Esophagus squamous epithelium (tissue), 5 donors: ENCODE results near the gene CEP112. TPM values are rescaled to one million over a fixed set of nuclear protein-coding genes. Genes with fewer than 3 reads are reported as not detected.

Source experiments
- DNase-seq: peaks from one replicate; lab custom pipeline; 2025; lab: John Stamatoyannopoulos, UW
- H3K27ac ChIP-seq, 4 donors: fragments of 200-600 bp; sonication (generic); one replicate each; pipeline ENCODE4 v1.5.1; 2016 to 2019; ENCODE audit warnings: mild to moderate bottlenecking in 1 of 4
- H3K27me3 ChIP-seq, 4 donors: fragments of 200-600 bp; sonication (generic); 1 replicate in 3 of 4; 2 replicates in 1 of 4; pipeline versions ENCODE4 v1.5.1 to v1.6.0; 2017 to 2021; ENCODE audit warnings: antibody characterized with exemption in 1 of 4
- H3K36me3 ChIP-seq, 3 donors: fragments of 200-600 bp; sonication (generic); one replicate each; pipeline ENCODE4 v1.5.1; 2016 to 2019
- H3K4me1 ChIP-seq, 3 donors: fragments of 200-600 bp; sonication (generic); one replicate each; pipeline ENCODE4 v1.5.1; 2017 to 2019
- H3K4me3 ChIP-seq, 4 donors: fragments of 200-600 bp; sonication (generic); 1 replicate in 3 of 4; 2 replicates in 1 of 4; pipeline ENCODE4 v1.5.1; 2016 to 2019; ENCODE audit warnings: mild to moderate bottlenecking in 2 of 4, moderate library complexity in 1 of 4
- H3K9me3 ChIP-seq, 3 donors: fragments of 200-600 bp; sonication (generic); one replicate each; pipeline ENCODE4 v1.5.1; 2016 to 2019
- POLR2A ChIP-seq, 4 donors: fragments of 450-650 bp; IDR thresholded peaks; one replicate each; pipeline ENCODE4 v1.6.1; 2017; ENCODE audit warnings: antibody characterized with exemption in 4 of 4, mild to moderate bottlenecking in 4 of 4, moderate library complexity in 3 of 4
- WGBS, 2 donors: methylation state at CpG; one replicate each; pipeline ENCODE4 v1.1.5; 2018; 5-methylcytosine and 5-hydroxymethylcytosine counted together
- intact Hi-C: fragments of 100-400 bp; cut with DNase I; formaldehyde crosslinking; loops from one replicate; pipeline ENCODE4 v1.15.0; 2022
- total RNA-seq, 4 donors: library from RNA; depleted of rRNA; stranded (reverse); fragments of >200 nt; gene quantifications; one replicate each; pipeline ENCODE4 v1.1.0, GENCODE V29; 2016
- TF ChIP-seq, protein P1 (sequence below), 6 experiments: fragments of 450-650 bp in 4 of 6; fragments of 200-600 bp in 2 of 6; sonication (generic) in 2 of 6; IDR thresholded peaks; one replicate each; pipeline ENCODE4 v1.5.1; 2016 to 2019; ENCODE audit warnings: antibody characterized with exemption in 6 of 6, mild to moderate bottlenecking in 4 of 6, moderate library complexity in 4 of 6
- donor health status: DM: yes; HTN: yes; CAD: no.

The CEP112 gene
- total RNA-seq, 4 donors from 2014 or later: 2.5 to 10.9 (median 6.4) TPM

DNA sequence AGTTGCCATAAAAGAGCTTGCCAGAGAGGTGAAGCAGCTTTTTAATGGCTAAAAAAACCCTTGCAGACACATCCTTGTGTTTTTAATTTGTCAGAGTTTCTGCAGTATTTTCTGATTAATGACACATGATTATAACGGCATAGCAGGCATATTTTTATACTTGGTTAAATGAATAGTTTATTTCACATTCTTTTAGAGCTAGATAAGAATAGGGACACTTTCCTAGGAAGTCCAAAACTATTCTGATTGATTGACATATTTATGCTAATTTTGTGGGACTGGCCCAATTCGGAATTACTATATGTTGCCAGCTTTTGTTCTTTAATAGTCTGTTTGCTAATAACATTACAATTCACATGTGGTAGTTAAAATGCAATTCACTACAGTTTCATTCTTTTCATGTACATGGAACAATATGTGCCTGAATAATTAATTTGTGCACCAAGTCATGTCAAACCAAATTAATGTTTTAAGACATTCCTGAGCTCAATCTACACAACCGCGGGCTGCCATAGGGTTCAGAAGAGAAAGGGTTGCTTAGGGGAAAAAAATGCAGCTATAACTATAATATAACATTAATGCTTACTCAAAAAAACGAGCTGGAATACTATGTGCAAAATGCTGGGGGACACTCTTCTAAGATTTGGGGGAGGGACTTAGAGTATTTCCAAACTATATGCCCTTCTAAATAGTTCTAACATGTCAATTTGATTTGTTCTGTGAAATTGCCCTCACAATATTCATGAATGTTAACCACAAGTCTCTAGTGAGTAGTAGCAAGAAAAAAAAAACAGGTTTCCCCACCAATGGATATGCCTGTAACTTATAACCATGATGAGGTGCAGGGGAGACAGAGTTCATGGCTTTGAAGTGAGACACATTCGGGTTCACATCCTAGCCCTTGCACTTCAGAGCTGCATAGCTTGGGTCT is 305.4 kb downstream of the CEP112 start:
- DNase-seq: no peak
- no peak for TF ChIP-seq POLR2A (IDR thresholded peaks at IDR 0.05)
- TF ChIP-seq, protein P1, sequence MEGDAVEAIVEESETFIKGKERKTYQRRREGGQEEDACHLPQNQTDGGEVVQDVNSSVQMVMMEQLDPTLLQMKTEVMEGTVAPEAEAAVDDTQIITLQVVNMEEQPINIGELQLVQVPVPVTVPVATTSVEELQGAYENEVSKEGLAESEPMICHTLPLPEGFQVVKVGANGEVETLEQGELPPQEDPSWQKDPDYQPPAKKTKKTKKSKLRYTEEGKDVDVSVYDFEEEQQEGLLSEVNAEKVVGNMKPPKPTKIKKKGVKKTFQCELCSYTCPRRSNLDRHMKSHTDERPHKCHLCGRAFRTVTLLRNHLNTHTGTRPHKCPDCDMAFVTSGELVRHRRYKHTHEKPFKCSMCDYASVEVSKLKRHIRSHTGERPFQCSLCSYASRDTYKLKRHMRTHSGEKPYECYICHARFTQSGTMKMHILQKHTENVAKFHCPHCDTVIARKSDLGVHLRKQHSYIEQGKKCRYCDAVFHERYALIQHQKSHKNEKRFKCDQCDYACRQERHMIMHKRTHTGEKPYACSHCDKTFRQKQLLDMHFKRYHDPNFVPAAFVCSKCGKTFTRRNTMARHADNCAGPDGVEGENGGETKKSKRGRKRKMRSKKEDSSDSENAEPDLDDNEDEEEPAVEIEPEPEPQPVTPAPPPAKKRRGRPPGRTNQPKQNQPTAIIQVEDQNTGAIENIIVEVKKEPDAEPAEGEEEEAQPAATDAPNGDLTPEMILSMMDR (IDR thresholded peaks at IDR 0.05): no peak
- peaks cover 0 to 12% (median 9%) of the 10 kb centered on the region in 3 donors for H3K4me1 ChIP-seq
- H3K36me3 ChIP-seq: no peaks in the 10 kb centered on the region
- no peaks in the 10 kb centered on the region for H3K27me3 ChIP-seq
- H3K4me3 ChIP-seq: no peak overlapping the region
- no peak overlapping the region for H3K27ac ChIP-seq
- H3K9me3 ChIP-seq: no peaks in the 10 kb centered on the region
- 48 to 51% methylated on average over 6 of the region's 6 CpGs for WGBS, 2 donors
- intact Hi-C loops: no loop called here

DNA sequence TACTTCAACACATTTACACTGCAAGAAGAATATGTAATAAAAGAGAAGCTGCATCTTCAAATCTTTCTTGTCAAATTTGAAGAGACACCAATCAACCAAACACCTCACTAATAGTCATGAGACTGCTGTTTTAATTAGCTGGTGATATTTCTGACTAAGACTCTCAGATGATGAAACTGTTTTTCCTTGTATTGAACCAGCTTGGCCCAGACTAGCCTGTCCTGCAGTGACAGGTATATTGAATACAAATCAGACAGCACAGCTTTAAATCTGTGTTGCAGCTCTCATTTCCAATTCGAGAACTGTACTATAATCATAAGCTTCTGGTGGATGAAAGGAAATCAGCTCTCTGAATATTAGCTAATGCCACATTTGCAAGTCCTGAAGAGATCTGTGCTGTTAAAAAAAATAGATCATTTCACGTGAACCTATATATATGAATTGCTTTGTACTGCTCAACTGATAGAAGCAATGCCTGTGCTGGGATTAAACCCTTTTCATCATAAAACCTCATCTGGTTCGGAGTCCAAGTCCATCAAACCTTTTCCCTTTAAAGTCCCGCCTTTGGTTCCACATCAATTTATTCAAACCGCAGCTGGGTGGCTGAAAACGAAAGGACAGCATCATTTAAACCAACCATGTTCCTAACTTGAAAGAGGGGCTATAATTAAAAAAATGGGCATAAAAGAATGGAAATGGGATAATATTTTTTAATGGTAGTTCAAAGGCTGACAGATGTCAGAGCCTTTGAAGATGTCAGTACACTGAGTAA is 306.2 kb downstream of the CEP112 start:
- Histone ChIP-seq H3K9me3 (no peaks in the 10 kb centered on the region), H3K27ac (no peak overlapping the region), H3K4me3 (peak overlapping the region in 1 of 4 donors; percentile 24), H3K4me1 (peaks cover 0 to 12% (median 9%) of the 10 kb centered on the region in 3 donors), H3K36me3 (no peaks in the 10 kb centered on the region), H3K27me3 (no peaks in the 10 kb centered on the region)
- no peak for TF ChIP-seq POLR2A (IDR thresholded peaks at IDR 0.05)
- TF ChIP-seq, protein P1 (IDR thresholded peaks at IDR 0.05): no peak
- no peak for DNase-seq
- 32 to 41% methylated on average over 6 of the region's 6 CpGs for WGBS, 2 donors
- intact Hi-C loops: no loop called here

DNA sequence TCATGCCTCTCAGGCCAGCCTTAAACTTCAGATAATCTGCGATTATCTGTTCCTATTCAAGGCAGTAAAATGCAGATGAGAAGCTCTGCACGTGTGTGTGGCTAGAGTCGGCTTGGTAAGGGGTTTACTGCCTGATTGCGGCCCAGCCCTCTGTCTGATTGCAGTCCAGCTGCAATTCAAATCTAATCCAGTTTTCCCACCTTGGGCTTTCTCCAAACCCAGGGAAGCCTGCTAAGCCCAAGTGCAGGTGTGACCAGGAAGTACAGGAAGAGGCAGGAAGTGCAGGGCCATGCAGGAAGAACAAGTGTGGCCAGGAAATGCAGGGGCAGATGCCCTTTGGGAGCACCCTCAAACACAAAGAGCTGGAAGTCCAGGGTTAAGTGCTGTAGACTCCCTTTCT is 314.9 kb downstream of the CEP112 start:
- Histone ChIP-seq H3K4me3 (no peak overlapping the region), H3K27ac (no peak overlapping the region), H3K9me3 (peaks cover 0 to 10% (median 8%) of the 10 kb centered on the region in 3 donors), H3K36me3 (no peaks in the 10 kb centered on the region), H3K27me3 (no peaks in the 10 kb centered on the region), H3K4me1 (no peaks in the 10 kb centered on the region)
- WGBS, 2 donors: 82 to 85% methylated on average over 3 to 4 of the region's 4 CpGs
- no peak for TF ChIP-seq POLR2A (IDR thresholded peaks at IDR 0.05)
- TF ChIP-seq, protein P1 (IDR thresholded peaks at IDR 0.05): no peak
- intact Hi-C loops: no loop called here
- DNase-seq: no peak

DNA sequence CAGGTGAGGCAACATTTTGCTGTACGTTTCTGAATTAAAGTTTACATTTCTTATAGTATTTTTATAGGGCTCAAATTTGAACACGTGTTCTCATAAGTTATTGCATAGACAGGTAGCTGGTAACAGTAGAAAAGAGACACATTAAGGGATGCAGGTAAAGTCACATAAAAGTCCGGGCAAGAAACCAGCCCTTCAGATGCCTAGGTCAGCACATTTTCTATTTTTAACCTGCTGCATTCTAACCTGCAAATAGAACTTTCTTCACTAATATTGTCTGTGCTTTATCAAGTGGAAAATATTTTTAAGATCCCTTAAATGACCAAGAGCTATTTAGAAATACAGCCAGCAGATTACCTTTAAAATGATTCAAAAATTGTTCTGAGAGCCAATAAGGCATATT is 323.1 kb downstream of the CEP112 start:
- no peaks in the 10 kb centered on the region for H3K4me1 ChIP-seq
- no peaks in the 10 kb centered on the region for H3K36me3 ChIP-seq
- DNase-seq: no peak
- H3K4me3 ChIP-seq: no peak overlapping the region
- TF ChIP-seq, protein P1 (IDR thresholded peaks at IDR 0.05): no peak
- no peak for TF ChIP-seq POLR2A (IDR thresholded peaks at IDR 0.05)
- WGBS, 2 donors: 60 to 62% methylated on average over 3 of the region's 3 CpGs
- H3K27me3 ChIP-seq: no peaks in the 10 kb centered on the region
- no peaks in the 10 kb centered on the region for H3K9me3 ChIP-seq
- H3K27ac ChIP-seq: no peak overlapping the region
- intact Hi-C loops: no loop called here

DNA sequence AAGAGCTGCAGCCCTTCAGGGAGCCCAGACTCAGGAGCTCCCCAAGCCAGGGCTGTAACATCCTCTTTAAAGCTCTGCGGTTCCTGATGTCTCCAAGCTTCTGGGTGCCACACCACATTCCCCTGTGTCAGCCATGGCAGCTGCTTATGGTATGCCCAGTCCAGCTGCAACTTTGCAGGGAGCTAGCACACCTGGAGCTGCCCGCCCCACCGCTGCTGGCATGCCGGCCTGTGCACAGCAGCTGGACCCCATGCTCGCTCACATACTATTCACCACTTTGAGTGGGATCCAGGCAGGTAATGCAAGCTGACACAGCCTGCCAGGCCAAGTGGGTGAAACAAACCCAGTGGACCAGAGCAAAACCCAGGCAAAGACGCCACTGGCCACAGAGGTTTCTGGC is 324.9 kb downstream of the CEP112 start:
- TF ChIP-seq, protein P1 (IDR thresholded peaks at IDR 0.05): no peak
- no peak for TF ChIP-seq POLR2A (IDR thresholded peaks at IDR 0.05)
- DNase-seq: no peak

More for the DNA sequence above, 324.9 kb downstream of the CEP112 start:
- Histone ChIP-seq H3K36me3 (no peaks in the 10 kb centered on the region), H3K27ac (no peak overlapping the region), H3K9me3 (no peaks in the 10 kb centered on the region), H3K4me3 (no peak overlapping the region), H3K4me1 (no peaks in the 10 kb centered on the region), H3K27me3 (no peaks in the 10 kb centered on the region)
- intact Hi-C loops: no loop called here
- 76 to 92% methylated on average over 2 to 4 of the region's 6 CpGs for WGBS, 2 donors
